ENCODE results near the gene MEIS1. TPM values are rescaled to one million over a fixed set of nuclear protein-coding genes. Genes with fewer than 3 reads are reported as not detected.

The MEIS1 gene
- total and polyA plus RNA-seq, 2 experiments from 2014 or later = 0.16 to 0.28 TPM

- H3K4me2 ChIP-seq = no peak overlapping the region; the same call in 1 of the 2 replicates
- no peaks in the 10 kb centered on the region for H3K27me3 Mint-ChIP-seq (ENCODE audit: insufficient read depth, low read depth, poor library complexity)
Measured at GRCh38 chr2:66536997-66537396, 102.1 kb downstream of the MEIS1 start.

More at GRCh38 chr2:66536997-66537396, 102.1 kb downstream of the MEIS1 start:
- no peak for TF ChIP-seq EZH2phosphoT487 (IDR thresholded peaks at IDR 0.05; ENCODE audit: unreplicated experiment)
- TF ChIP-seq CTCF (conservative IDR thresholded peaks at IDR 0.05; ENCODE audit: low read depth in 2 of 2) = no peak
- TF ChIP-seq ZNF114 (CRISPR knock-in tag; IDR thresholded peaks at IDR 0.05) = no peak
- no peak for TF ChIP-seq REST (IDR thresholded peaks at IDR 0.05; ENCODE audit: unreplicated experiment)
- TF ChIP-seq JUNB (IDR thresholded peaks at IDR 0.05; ENCODE audit: unreplicated experiment) = no peak
- no peak for TF ChIP-seq ZNF331 (CRISPR knock-in tag; IDR thresholded peaks at IDR 0.05; ENCODE audit: low read depth)
- no peak for TF ChIP-seq ETS1 (IDR thresholded peaks at IDR 0.05)
- no peak for TF ChIP-seq ZNF462 (CRISPR knock-in tag; IDR thresholded peaks at IDR 0.05)
- H3K4me1 ChIP-seq (ENCODE audit: insufficient read depth) = peaks cover 24% of the 10 kb centered on the region
- Mint-ChIP-seq H3K27ac (no peak overlapping the region), H3K4me1 (peaks cover 24% of the 10 kb centered on the region), H3K36me3 (ENCODE audit: low read depth) (no peaks in the 10 kb centered on the region), H3K9me3 (no peaks in the 10 kb centered on the region), H3K4me3 (no peak overlapping the region)
- peak; percentile 76 for ATAC-seq
- no peaks in the 10 kb centered on the region for H3K9me2 ChIP-seq (ENCODE audit: insufficient read depth)
- no peaks in the 10 kb centered on the region for H3F3A ChIP-seq (replicated peaks; ENCODE audit: low read depth)
- H3K36me3 ChIP-seq (ENCODE audit: insufficient read depth) = no peaks in the 10 kb centered on the region
- no peak overlapping the region for H3K27ac ChIP-seq (ENCODE audit: low read depth)
- no peaks in the 10 kb centered on the region for H3K79me2 ChIP-seq (replicated peaks; ENCODE audit: insufficient read depth)
- no peak overlapping the region for H3K4me3 ChIP-seq
- no peak overlapping the region for H2AFZ ChIP-seq
- no peaks in the 10 kb centered on the region for H4K20me1 ChIP-seq (replicated peaks; ENCODE audit: insufficient read depth)
- DNase-seq (ENCODE audit: low spot score) = peak; percentile 43
- no peaks in the 10 kb centered on the region for H3K27me3 ChIP-seq (ENCODE audit: insufficient read depth)
